ENCODE data around the gene SPRYD3. TPM values are rescaled to one million over a fixed set of nuclear protein-coding genes. Genes with fewer than 3 reads are reported as not detected.

SPRYD3 gene
- polyA plus RNA-seq, 3 donors: 17.4 to 19.8 (median 18.2) TPM

DNA sequence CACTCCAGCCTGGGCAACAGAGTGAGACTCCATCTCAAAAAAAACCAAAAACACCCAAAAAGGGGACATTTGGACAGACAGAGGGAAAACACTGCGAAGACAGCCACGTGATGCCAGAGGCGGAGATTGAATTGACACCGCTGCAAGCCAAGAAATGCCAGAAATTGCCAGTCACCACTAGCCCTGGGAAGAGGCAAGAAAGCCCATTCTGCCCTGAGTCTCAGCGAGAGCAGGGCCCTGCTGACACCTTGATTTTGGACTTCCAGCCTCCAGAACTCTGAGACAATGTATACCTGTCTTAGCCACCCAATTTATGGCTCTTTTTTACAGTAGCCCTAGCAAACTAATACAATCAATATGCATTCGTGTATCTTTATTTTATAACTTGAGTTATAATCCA is 10.9 kb upstream of the SPRYD3 start:
- DNase-seq: no peak

DNA sequence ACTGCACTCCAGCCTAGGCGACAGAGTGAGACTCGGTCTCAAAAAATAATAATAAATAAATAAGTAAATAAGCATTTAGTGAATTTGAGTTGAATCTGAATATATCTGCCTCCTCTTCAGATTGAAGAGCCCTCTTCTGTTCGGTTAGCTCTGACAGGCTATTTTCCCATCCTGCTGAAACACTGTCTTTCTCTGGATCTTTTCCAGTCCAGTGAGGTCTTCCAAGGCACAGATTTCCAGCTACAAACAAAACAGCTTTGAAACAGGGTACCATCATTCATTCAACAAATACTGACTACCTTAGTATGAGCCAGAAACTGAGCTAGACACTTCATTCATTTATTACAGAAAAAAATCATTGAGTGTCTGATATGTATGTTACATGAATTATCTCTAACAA is 7.2 kb upstream of the SPRYD3 start:
- no peak for DNase-seq

GRCh38 chr12:53082637-53083175 is 3.5 kb upstream of the SPRYD3 start:
- no peak for DNase-seq

- DNase-seq: no peak
Observed at GRCh38 chr12:53078425-53079225, 565 bp downstream of the SPRYD3 start.

DNA sequence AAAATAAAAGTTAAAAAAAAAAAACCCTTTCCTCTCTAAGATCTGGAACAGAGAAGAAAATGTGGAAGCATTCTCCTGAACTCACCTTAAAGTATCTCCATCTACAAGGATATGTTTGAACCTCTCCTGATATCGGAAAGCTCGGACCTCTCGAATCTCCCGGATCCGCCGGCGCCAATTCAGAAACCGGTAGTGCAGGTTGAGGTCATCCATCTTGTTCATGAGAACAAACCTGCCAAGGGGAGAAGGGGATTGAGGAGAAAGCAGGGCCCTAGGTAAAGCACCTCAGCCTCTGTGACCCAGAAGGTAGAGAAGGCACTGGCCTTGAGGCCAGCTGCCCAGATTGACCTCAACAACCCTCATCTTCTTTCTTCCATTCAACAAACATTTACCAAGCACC is 2.2 kb downstream of the SPRYD3 start:
- DNase-seq: no peak

- DNase-seq: no peak
Observed at GRCh38 chr12:53076461-53076860, 2.7 kb downstream of the SPRYD3 start.

DNA sequence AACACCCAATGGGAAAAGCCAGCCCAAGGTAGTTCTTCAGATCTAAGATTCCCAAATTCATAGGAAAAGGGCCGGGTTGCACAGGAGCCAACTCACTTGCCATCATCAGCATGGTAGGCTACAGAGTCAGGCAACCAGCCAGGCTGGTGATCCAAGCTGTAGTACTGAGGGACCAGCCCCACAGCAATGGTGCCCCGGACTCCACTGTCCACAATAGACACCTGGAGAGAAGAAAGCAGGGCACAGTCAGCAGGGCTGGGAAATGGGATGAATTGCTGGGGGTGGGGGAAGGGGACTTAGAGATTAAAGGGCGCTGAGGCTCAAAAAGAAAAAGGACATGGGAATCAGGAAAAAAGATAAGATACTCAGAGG is 4.2 kb downstream of the SPRYD3 start:
- DNase-seq: no peak

GRCh38 chr12:53074283-53074998 is 4.7 kb downstream of the SPRYD3 start:
- no peak for DNase-seq

DNA sequence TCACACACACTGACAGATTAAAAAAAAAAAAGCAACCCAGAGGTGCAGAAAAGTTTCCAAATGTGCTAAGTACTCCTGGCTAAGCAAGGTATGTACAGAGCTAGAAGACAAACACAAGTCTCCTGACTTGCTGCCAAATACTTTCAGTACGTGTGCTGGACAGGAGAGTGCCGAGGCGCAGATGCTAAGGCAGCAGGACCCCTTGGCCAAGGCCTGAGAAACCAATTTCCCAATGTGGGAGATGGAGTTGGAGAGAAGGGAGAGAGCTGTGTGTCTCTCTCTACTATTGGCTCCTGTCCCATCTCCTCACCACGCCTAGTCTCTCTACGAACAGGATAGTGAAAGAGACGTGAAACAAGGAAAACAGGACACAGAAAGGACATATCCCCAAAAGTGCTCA is 5.3 kb downstream of the SPRYD3 start:
- no peak for DNase-seq

GRCh38 chr12:53071591-53072551 is 7.3 kb downstream of the SPRYD3 start:
- no peak for DNase-seq

- no peak for DNase-seq
Observed at GRCh38 chr12:53070877-53071492, 8.2 kb downstream of the SPRYD3 start.

DNA sequence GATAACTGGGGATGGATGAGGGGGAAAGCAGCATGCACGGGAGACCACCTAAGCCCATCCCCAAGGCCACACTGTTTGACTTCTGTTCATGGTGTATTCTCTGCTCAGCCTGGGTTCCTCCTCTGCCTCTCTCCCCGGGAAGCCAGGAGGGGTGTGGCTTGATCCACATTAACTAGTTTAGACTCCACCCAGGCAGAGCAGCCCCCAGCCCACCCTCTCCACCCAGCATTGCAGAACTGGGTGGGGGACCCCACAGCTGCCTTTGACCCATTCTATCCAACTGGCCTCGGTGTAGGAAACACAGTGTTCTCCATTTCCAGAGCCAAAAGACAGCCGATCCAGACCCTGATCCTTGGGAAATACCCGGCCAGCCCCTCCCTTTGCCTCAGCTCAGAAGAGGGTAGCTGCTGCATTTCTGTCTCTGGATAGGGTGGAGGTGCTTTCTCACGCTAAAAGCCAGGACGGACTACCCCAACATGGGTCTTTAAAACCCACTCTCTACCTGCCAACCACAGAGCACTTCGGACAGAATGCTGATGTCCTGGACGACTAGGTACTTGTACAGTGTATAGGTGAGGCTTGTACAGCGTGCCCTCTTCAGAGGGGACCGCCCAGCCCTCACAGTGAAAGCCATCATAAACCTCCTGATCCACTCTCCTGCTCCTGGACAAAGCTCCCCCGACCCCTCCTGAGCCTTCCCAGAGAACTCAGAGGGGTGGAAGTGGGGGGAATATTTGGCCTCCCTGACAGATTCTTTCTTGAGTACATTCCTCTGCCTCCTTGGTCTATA is 9.4 kb downstream of the SPRYD3 start:
- no peak for DNase-seq

DNA sequence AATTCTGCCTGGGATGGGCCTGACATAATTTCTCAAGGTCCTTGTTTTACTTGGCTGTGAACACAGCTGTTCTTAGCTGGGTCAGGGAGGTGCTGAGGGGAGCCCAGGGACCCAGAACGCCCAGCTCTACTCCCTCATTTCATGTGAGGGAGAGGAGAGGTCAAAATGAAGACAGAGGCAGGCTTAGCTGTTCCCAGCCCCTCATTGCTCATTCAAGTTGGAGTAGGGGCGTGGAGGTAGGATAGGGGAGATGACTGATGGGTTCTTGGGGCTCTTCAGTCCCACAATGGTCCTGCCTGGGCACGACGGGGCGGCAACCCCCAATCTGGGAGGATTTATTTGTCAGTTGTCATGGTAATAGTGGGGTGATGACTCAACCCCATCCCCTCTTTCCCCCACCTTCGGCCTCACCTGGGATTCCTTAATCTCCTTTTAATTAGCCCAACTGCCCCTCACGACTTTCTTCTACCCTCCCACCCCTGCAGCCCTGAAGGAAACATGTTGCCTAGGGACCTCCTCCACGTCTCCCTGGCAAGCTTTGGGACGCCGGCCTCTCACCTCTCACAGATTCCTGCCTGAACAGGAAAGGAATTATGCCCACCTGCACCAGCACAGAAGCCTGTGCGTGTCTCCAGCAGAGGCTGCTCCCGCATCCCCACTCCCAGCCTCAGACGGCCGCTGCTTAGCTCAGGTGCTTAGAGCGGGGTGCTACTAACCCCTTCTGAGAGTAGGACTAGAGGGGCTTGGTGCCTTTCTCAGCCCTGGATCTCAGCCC is 10.2 kb downstream of the SPRYD3 start:
- DNase-seq: no peak

DNA sequence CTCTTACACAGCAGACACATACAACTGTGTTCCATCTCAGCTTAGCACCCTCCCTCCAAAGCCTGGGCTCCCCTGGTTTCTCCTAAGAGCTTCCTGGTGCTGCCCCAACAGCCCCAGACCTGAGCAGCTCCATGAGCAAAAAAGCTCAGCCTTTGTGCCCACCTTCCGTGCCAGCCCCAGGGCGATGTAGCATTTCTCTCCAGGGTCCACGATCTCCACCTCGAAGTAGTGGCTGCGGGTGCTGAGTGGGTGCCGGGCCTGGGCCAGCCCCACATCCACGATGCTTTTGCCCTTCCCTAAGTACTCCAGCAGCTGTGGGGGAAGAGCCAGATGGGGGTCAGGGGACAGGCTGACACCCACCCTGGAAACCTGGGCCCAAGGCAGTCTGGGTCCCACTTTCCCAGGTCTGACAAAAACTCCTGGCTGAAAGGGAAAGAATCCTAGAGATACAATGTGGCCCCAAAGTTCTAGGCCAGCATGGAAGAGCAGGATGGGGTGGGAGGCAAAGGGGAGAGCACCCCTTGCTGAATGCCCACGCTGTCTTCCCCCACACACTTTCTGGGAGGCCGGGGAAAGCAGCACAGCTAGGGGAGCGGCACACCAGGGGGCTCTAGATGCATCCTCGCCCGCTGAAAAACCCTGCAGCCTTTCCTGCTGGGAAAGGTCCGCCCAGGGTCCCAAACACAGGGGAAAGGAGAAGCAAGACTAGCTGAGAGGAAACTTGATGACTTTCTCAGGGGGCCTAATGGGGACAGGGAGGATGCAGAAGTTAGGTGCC is 11.0 kb downstream of the SPRYD3 start:
- DNase-seq: no peak

GRCh38 chr12:53067074-53067992 is 11.9 kb downstream of the SPRYD3 start:
- DNase-seq: no peak

DNA sequence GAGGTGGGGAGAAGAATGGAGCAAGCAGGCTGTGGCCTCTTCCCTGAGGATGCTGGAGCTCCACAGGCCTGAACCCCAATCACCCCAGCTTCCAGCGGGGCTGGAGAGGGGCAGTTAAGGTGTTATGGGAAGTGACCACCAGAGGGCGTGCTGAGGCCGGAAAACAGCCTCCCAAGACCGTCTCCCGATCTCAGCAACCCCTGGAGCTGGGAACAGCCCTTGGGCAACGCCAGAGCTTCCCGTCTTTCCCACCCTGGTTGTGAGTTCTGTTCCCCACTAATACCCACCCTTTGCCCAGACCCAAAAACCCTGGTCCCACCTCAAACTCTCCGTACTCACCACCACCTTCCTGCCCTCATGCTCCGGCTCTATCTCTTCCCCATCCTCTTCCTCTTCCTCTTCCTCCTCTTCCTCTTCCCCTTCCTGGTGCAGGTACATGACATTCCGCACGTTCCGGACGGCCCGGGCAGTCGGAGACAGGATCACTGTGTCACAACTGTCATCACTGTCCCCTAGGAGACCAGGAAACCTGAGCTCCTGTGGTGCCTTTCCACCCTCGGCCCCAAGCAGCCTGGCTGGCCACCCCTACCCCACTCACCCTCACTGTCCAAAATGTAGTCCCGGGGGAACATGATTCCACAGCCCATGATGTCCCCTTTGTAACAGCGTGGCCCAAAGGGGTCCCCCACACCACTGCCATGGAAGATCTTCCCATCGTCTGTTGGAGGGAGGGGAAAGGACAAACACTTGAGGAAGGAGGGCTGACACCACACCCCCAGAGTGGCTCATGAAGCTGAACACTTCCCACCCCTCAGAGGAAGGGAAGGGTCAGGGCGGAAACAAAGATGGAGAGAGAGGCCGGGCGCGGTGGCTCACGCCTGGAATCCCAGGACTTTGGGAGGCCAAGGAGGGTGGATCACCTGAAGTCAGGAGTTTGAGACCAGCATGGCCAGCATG is 12.9 kb downstream of the SPRYD3 start:
- no peak for DNase-seq

GRCh38 chr12:53065470-53065869 is 13.7 kb downstream of the SPRYD3 start:
- DNase-seq: no peak

Measured in renal pelvis (tissue), 4 donors.